OCI-LY1 (cell line): ENCODE results near the gene CCDC50.

Experiments
- CTCF ChIP-seq: fragments of 200-600 bp; sonication (generic), shearing (Covaris generic); IDR thresholded peaks from 2 replicates; pipeline ENCODE4 v1.5.1; 2017; ENCODE audit warnings: mild to moderate bottlenecking, antibody characterized with exemption, low read length, moderate library complexity, mixed read lengths
- EZH2 ChIP-seq: fragments of 200-600 bp; sonication (generic), shearing (Covaris generic); IDR thresholded peaks from 2 replicates; pipeline ENCODE4 v1.8.0; 2017; ENCODE audit warnings: borderline replicate concordance, mixed run types, mild to moderate bottlenecking, antibody characterized with exemption, low read length, moderate library complexity, mixed read lengths

GRCh38 chr3:191321019-191321767, 8.0 kb upstream of the CCDC50 start:
- TF ChIP-seq CTCF (no peak), EZH2 (no peak)
